Testis (tissue), 2 donors: ENCODE measurements around the gene MUC3A.
"Not testable (repeated sequence)": the region's sequence is repeated elsewhere in the genome, so short reads cannot be mapped to it uniquely, and the experiment has no call there.

Experiments
- POLR2A ChIP-seq: fragments of 450-650 bp; IDR thresholded peaks from one replicate; pipeline ENCODE4 v1.6.1; 2017; ENCODE audit warnings: antibody characterized with exemption, mild to moderate bottlenecking, moderate library complexity
- TF ChIP-seq, protein P1 (sequence below), 3 experiments: fragments of 450-650 bp in 2 of 3; fragments of 200-600 bp in 1 of 3; sonication (generic) in 1 of 3; IDR thresholded peaks; one replicate each; pipeline ENCODE4 v1.5.1; 2016 to 2019; ENCODE audit warnings: antibody characterized with exemption in 3 of 3, mild to moderate bottlenecking in 2 of 3, moderate library complexity in 1 of 3

DNA sequence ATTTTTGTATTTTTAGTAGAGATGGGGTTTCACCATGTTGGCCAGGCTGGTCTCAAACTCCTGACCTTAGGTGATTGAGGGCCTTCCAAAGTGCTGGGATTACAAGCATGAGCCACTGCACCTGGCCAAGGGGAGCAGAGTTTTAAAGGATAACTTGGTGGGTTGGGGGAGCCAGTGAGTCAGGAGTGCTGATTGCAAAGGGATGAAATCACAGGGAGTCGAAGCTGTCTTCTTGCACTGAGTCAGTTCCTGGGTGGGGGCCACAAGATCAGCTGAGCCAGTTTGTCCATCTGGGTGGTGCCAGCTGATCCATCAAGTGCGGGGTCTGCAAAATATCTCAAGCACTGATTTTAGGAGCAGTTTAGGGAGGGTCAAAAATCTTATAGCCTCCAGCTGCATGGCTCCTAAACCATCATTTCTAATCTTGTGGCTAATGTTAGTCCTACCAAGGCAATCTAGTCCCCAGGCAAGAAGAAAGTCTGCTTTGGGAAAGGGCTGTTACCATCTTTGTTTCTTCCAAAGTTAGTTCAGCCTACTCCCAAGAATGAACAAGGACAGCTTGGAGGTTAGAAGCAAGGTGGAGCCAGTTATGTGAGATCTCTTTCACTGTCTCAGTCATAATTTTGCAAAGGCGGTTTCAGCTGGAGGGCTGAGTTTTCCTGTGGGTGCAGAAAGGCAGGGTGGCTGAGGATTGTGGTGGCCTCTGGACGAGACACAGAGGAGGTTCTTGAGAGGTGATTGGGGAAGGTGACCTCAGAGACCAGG is 35.9 kb downstream of the MUC3A start:
- TF ChIP-seq POLR2A, result not testable (repeated sequence)
- TF ChIP-seq, protein P1, sequence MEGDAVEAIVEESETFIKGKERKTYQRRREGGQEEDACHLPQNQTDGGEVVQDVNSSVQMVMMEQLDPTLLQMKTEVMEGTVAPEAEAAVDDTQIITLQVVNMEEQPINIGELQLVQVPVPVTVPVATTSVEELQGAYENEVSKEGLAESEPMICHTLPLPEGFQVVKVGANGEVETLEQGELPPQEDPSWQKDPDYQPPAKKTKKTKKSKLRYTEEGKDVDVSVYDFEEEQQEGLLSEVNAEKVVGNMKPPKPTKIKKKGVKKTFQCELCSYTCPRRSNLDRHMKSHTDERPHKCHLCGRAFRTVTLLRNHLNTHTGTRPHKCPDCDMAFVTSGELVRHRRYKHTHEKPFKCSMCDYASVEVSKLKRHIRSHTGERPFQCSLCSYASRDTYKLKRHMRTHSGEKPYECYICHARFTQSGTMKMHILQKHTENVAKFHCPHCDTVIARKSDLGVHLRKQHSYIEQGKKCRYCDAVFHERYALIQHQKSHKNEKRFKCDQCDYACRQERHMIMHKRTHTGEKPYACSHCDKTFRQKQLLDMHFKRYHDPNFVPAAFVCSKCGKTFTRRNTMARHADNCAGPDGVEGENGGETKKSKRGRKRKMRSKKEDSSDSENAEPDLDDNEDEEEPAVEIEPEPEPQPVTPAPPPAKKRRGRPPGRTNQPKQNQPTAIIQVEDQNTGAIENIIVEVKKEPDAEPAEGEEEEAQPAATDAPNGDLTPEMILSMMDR (IDR thresholded peaks at IDR 0.05), result not testable (repeated sequence)
